ENCODE measurements around the gene PDE10A.

GRCh38 chr6:165587206-165587605 lies 75.8 kb downstream of the PDE10A start:
- TF ChIP-seq ZNF8 (CRISPR knock-in tag; IDR thresholded peaks at IDR 0.05), result no peak
- TF ChIP-seq, protein P1, sequence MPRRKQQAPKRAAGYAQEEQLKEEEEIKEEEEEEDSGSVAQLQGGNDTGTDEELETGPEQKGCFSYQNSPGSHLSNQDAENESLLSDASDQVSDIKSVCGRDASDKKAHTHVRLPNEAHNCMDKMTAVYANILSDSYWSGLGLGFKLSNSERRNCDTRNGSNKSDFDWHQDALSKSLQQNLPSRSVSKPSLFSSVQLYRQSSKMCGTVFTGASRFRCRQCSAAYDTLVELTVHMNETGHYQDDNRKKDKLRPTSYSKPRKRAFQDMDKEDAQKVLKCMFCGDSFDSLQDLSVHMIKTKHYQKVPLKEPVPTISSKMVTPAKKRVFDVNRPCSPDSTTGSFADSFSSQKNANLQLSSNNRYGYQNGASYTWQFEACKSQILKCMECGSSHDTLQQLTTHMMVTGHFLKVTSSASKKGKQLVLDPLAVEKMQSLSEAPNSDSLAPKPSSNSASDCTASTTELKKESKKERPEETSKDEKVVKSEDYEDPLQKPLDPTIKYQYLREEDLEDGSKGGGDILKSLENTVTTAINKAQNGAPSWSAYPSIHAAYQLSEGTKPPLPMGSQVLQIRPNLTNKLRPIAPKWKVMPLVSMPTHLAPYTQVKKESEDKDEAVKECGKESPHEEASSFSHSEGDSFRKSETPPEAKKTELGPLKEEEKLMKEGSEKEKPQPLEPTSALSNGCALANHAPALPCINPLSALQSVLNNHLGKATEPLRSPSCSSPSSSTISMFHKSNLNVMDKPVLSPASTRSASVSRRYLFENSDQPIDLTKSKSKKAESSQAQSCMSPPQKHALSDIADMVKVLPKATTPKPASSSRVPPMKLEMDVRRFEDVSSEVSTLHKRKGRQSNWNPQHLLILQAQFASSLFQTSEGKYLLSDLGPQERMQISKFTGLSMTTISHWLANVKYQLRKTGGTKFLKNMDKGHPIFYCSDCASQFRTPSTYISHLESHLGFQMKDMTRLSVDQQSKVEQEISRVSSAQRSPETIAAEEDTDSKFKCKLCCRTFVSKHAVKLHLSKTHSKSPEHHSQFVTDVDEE (CRISPR knock-in tag; IDR thresholded peaks at IDR 0.05), result no peak
- no peak for TF ChIP-seq ZFP30 (CRISPR knock-in tag; IDR thresholded peaks at IDR 0.05)
- no peak for TF ChIP-seq PPARA (CRISPR knock-in tag; IDR thresholded peaks at IDR 0.05; ENCODE audit: borderline replicate concordance)
- TF ChIP-seq GLIS3 (CRISPR knock-in tag; IDR thresholded peaks at IDR 0.05), result no peak
- no peak for TF ChIP-seq RARB (CRISPR knock-in tag; IDR thresholded peaks at IDR 0.05)
- TF ChIP-seq ZFP3 (CRISPR knock-in tag; IDR thresholded peaks at IDR 0.05), result no peak
- no peak for TF ChIP-seq TOX (CRISPR knock-in tag; IDR thresholded peaks at IDR 0.05; ENCODE audit: borderline replicate concordance)
- TF ChIP-seq, protein P2, sequence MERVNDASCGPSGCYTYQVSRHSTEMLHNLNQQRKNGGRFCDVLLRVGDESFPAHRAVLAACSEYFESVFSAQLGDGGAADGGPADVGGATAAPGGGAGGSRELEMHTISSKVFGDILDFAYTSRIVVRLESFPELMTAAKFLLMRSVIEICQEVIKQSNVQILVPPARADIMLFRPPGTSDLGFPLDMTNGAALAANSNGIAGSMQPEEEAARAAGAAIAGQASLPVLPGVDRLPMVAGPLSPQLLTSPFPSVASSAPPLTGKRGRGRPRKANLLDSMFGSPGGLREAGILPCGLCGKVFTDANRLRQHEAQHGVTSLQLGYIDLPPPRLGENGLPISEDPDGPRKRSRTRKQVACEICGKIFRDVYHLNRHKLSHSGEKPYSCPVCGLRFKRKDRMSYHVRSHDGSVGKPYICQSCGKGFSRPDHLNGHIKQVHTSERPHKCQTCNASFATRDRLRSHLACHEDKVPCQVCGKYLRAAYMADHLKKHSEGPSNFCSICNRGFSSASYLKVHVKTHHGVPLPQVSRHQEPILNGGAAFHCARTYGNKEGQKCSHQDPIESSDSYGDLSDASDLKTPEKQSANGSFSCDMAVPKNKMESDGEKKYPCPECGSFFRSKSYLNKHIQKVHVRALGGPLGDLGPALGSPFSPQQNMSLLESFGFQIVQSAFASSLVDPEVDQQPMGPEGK (CRISPR knock-in tag; IDR thresholded peaks at IDR 0.05; ENCODE audit: borderline replicate concordance), result no peak

Measured in SK-N-SH treated with all-trans-retinoic acid at 6 μM for 48 hours (cell line).